ENCODE measurements around the gene ANKRD13B.
A peak's percentile ranks its signal among the peaks of the same experiment; 100 is the strongest.

ANKRD13B gene

GRCh38 chr17:29595943-29596774 lies 3.2 kb downstream of the ANKRD13B start:
- DNase-seq: no peak

- no peak for DNase-seq
Measured at GRCh38 chr17:29596811-29597210, 3.9 kb downstream of the ANKRD13B start.

- DNase-seq: no peak
Measured at GRCh38 chr17:29597361-29598172, 4.6 kb downstream of the ANKRD13B start.

- DNase-seq: no peak
Measured at GRCh38 chr17:29603109-29603674, 10.3 kb downstream of the ANKRD13B start.

- no peak for DNase-seq
Measured at GRCh38 chr17:29607557-29608195, 14.7 kb downstream of the ANKRD13B start.

GRCh38 chr17:29608986-29609385 lies 16.1 kb downstream of the ANKRD13B start:
- no peak for DNase-seq

- DNase-seq: no peak
Measured at GRCh38 chr17:29610395-29610794, 17.5 kb downstream of the ANKRD13B start.

GRCh38 chr17:29611351-29612093 lies 18.6 kb downstream of the ANKRD13B start:
- no peak for DNase-seq

GRCh38 chr17:29612094-29612403 lies 19.1 kb downstream of the ANKRD13B start:
- DNase-seq: no peak

- no peak for DNase-seq
Measured at GRCh38 chr17:29612404-29613280, 19.7 kb downstream of the ANKRD13B start.

GRCh38 chr17:29613352-29613837 lies 20.5 kb downstream of the ANKRD13B start:
- DNase-seq: no peak

- no peak for DNase-seq
Measured at GRCh38 chr17:29613856-29614255, 20.9 kb downstream of the ANKRD13B start.

- DNase-seq: no peak
Measured at GRCh38 chr17:29614349-29615047, 21.6 kb downstream of the ANKRD13B start.

GRCh38 chr17:29615048-29615385 lies 22.1 kb downstream of the ANKRD13B start:
- DNase-seq: no peak

- no peak for DNase-seq
Measured at GRCh38 chr17:29615492-29616299, 22.8 kb downstream of the ANKRD13B start.

GRCh38 chr17:29616300-29617048 lies 23.5 kb downstream of the ANKRD13B start:
- DNase-seq: no peak

- peak; percentile 57 to 77 for DNase-seq
Measured at GRCh38 chr17:29617125-29617480, 24.2 kb downstream of the ANKRD13B start.

- DNase-seq: peak in 1 of 2 experiments; percentile 16
Measured at GRCh38 chr17:29617481-29618271, 24.7 kb downstream of the ANKRD13B start.
